B cell (primary cell): ENCODE data around the gene RAB6D. TPM values are rescaled to one million over a fixed set of nuclear protein-coding genes. Genes with fewer than 3 reads are reported as not detected.
"Not testable (repeated sequence)": the region's sequence is repeated elsewhere in the genome, so short reads cannot be mapped to it uniquely, and the experiment has no call there.

ENCODE experiments used
- ATAC-seq: fragments of 200-7000 bp; cut with Tn5 transposase; one replicate; pipeline ENCODE4 v1.10.0; 2021; ENCODE audit warnings: low read depth, mild to moderate bottlenecking, moderate number of reproducible peaks, moderate library complexity
- CTCF ChIA-PET: fragments of 350-600 bp; sonication (Branson Sonifier 250); formaldehyde crosslinking; loops from one replicate; lab custom pipeline; 2021; ENCODE audit warnings: antibody characterized with exemption, inconsistent platforms; lab: Charles Lee
- POLR2A ChIA-PET: fragments of 350-600 bp; sonication (Branson Sonifier 250); formaldehyde crosslinking; loops from one replicate; lab custom pipeline; 2021; ENCODE audit warnings: antibody characterized with exemption; lab: Charles Lee
- DNase-seq: peaks from one replicate; pipeline ENCODE4 v3.0.0; 2013
- H2AFZ ChIP-seq: 2 replicates; pipeline ENCODE4 v1.6.1; 2012; ENCODE audit warnings: mild to moderate bottlenecking, low read depth, low read length; ENCODE audit not compliant: insufficient read depth, poor library complexity, severe bottlenecking
- H3K27ac ChIP-seq, 2 donors: 1 replicate in 1 of 2; 2 replicates in 1 of 2; pipeline ENCODE4 v1.5.1; 2012 to 2013; ENCODE audit warnings: low read length in 2 of 2, mild to moderate bottlenecking in 2 of 2, moderate library complexity in 1 of 2
- H3K27me3 ChIP-seq, 4 experiments: fragments of 200-600 bp in 1 of 4; sonication (generic) in 1 of 4; replicated peaks in 1 of 4; 1 replicate in 2 of 4; 2 replicates in 2 of 4; pipeline versions ENCODE4 v1.6.1 to v1.7.0; 2013 to 2016; ENCODE audit warnings: low read length in 3 of 4, mild to moderate bottlenecking in 2 of 4, mixed read lengths in 1 of 4, moderate library complexity in 1 of 4; ENCODE audit not compliant: insufficient read depth in 4 of 4, control insufficient read depth in 3 of 4; ENCODE audit errors: control extremely low read depth in 1 of 4
- H3K36me3 ChIP-seq, 2 experiments: replicated peaks in 1 of 2; 1 replicate in 1 of 2; 2 replicates in 1 of 2; pipeline versions ENCODE4 v1.6.1 to v1.7.1; 2013; ENCODE audit warnings: low read length in 1 of 2; ENCODE audit not compliant: insufficient read depth in 2 of 2, control insufficient read depth in 1 of 2; ENCODE audit errors: control extremely low read depth in 1 of 2, extremely low read depth in 1 of 2
- H3K4me1 ChIP-seq, 2 donors: fragments of 200-600 bp in 1 of 2; sonication (generic) in 1 of 2; 1 replicate in 1 of 2; 2 replicates in 1 of 2; pipeline versions ENCODE4 v1.5.1 to v1.6.1; 2013 to 2017; ENCODE audit warnings: low read length in 2 of 2; ENCODE audit not compliant: control insufficient read depth in 2 of 2, insufficient read depth in 2 of 2
- H3K4me2 ChIP-seq: replicated peaks from 2 replicates; pipeline ENCODE3; 2012; ENCODE audit warnings: mild to moderate bottlenecking, low read depth, low read length; ENCODE audit not compliant: poor library complexity, severe bottlenecking
- H3K4me3 ChIP-seq, 5 experiments: fragments of 200-600 bp in 1 of 5; sonication (generic) in 1 of 5; 1 replicate in 3 of 5; 2 replicates in 2 of 5; pipeline versions ENCODE4 v1.5.1 to v1.7.0; 2011 to 2016; ENCODE audit warnings: low read length in 4 of 5, mild to moderate bottlenecking in 4 of 5, low read depth in 2 of 5, control low read depth in 1 of 5, moderate library complexity in 1 of 5; ENCODE audit not compliant: insufficient read depth in 1 of 5; ENCODE audit errors: control extremely low read depth in 1 of 5, extremely low read depth in 1 of 5
- H3K79me2 ChIP-seq: fragments of 200-600 bp; sonication (generic); one replicate; pipeline ENCODE4 v1.6.0; 2016; ENCODE audit warnings: low read length; ENCODE audit not compliant: control insufficient read depth, insufficient read depth
- H3K9ac ChIP-seq: fragments of 200-600 bp; sonication (generic); 2 replicates; pipeline ENCODE4 v1.6.1; 2017; ENCODE audit warnings: mild to moderate bottlenecking, low read length, moderate library complexity
- H3K9me3 ChIP-seq, 3 donors: one replicate each; pipeline versions ENCODE4 v1.6.1 to v1.7.1; 2013; ENCODE audit warnings: low read length in 2 of 3; ENCODE audit not compliant: control insufficient read depth in 2 of 3, insufficient read depth in 1 of 3; ENCODE audit errors: control extremely low read depth in 1 of 3
- H4K20me1 ChIP-seq: 2 replicates; pipeline ENCODE4 v1.6.0; 2012; ENCODE audit warnings: mild to moderate bottlenecking, low read length; ENCODE audit not compliant: insufficient read depth, control insufficient read depth, poor library complexity, severe bottlenecking
- H3K27ac Mint-ChIP-seq: one replicate; pipeline ENCODE4 v1.8.0; 2021; ENCODE audit warnings: mixed read lengths
- H3K27me3 Mint-ChIP-seq: one replicate; pipeline ENCODE4 v1.8.0; 2021; ENCODE audit warnings: mixed read lengths
- H3K4me1 Mint-ChIP-seq: one replicate; pipeline ENCODE4 v1.8.0; 2021; ENCODE audit warnings: mixed read lengths
- H3K4me3 Mint-ChIP-seq: one replicate; pipeline ENCODE4 v1.8.0; 2021; ENCODE audit warnings: mixed read lengths
- H3K9me3 Mint-ChIP-seq: one replicate; pipeline ENCODE4 v1.8.0; 2022; ENCODE audit warnings: mixed read lengths; ENCODE audit not compliant: insufficient read depth
- CTCF ChIP-seq: fragments of 200-600 bp; IDR thresholded peaks from one replicate; pipeline ENCODE4 v1.8.0; 2022; ENCODE audit warnings: antibody characterized with exemption, mild to moderate bottlenecking
- EZH2 ChIP-seq: IDR thresholded peaks from 2 replicates; pipeline ENCODE4 v1.6.1; 2012; ENCODE audit warnings: borderline replicate concordance, low read depth, mild to moderate bottlenecking, moderate library complexity, low read length; ENCODE audit not compliant: insufficient read depth, poor library complexity, severe bottlenecking
- WGBS: methylation state at CpG from one replicate; pipeline ENCODE4 v1.1.5; 2013; ENCODE audit warnings: missing lambda C conversion rate; ENCODE audit not compliant: insufficient coverage; 5-methylcytosine and 5-hydroxymethylcytosine counted together
- intact Hi-C: fragments of 100-400 bp; cut with micrococcal nuclease; formaldehyde crosslinking; loops from one replicate; pipeline ENCODE4 v1.10.0; 2022
- polyA plus RNA-seq: library from polyadenylated mRNA; depleted of rRNA; stranded (reverse); fragments of >200 nt; gene quantifications from 2 replicates; pipeline ENCODE4 v1.2.3, GENCODE V29; 2012
- total RNA-seq, 2 donors: library from RNA; stranded (reverse); fragments of 120-200 nt in 1 of 2; gene quantifications; 1 replicate in 1 of 2; 2 replicates in 1 of 2; pipeline versions ENCODE4 v1.2.3 to v1.2.4, GENCODE V29; 2013 to 2022

The RAB6D gene
- total and polyA plus RNA-seq, 2 donors (not counting 1 experiment from before 2014, with no cell fraction given), result not detected

DNA sequence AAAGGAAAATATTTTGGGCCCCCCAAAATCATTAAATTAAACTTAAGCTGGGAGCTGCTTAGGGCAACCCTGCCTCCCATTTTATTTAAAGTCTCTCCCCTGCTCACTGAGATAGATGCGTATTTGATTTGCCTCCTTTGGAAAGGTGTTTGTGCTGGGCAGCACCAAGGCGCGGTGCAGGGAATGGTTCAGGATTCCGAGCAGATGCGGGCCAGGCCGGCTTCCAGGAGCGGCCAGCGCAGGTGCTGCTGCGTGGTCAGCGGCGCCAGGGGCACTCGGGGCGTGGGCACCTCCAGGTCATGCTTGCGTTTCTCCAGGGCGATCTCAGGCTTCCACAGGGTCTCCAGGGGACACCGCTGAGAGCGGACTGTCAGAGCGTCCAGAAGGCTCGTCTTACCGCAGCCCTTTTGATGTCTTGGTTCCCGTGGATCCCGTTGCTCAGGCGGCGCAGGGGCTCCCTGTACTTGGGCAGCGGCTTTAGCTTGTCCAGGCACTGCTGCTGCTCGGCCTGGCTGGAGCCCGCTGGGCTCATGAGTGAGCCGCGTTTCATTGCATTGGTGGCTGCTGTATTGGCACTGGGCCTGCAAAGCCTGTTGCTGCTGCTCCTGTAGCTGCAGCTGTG, 31.2 kb upstream of the RAB6D start:
- CTCF ChIA-PET, ATAC-seq, H3K4me2 ChIP-seq, H3K9ac ChIP-seq, DNase-seq, H3K4me3 ChIP-seq, H3K4me1 Mint-ChIP-seq, H4K20me1 ChIP-seq, H3K4me3 Mint-ChIP-seq, POLR2A ChIA-PET, H3K4me1 ChIP-seq, intact Hi-C loops, H3K36me3 ChIP-seq, H3K27ac ChIP-seq, H3K27ac Mint-ChIP-seq, H2AFZ ChIP-seq, H3K79me2 ChIP-seq, H3K27me3 ChIP-seq, H3K9me3 Mint-ChIP-seq, H3K9me3 ChIP-seq: not testable (repeated sequence)
- H3K27me3 Mint-ChIP-seq, result peaks cover 17% of the 10 kb centered on the region
- WGBS, result 80% methylated on average over 28 of the region's 29 CpGs

DNA sequence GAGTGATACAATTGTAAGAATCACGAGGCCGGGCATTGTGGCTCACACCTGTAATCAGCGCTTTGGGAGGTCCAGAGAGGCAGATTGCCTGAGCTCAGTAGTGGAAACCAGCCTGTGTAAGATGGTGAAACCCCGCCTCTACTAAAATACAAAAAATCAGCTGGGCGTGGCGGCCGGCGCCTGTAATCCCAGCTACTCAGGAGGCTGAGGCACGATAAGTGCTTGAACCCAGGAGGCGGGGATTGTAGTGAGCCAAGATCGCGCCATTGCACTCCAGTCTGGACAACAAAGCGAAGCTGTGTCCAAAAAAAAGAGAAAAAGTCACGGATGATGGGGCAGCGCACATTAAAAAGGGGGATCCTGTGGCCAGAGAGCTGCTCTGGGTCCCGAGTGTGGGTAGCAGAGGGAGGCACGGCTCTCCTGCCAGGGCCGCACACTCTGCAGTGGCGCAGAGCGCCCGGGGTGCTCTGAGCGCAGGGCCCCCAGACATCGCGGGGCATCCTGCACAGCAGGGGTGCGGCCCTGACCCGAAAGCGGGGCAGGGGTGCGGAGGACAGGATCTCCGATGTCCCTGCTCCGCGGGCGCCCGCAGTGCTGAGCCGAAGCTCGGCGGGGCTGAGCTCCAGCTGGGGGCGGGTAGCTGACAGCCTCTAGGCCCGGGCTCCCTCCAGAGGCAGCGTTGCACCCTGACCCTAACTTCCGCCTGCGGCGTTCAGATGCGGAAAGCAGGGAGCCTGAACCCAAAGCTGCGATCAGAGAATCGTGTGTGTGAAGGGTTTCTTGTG, 30.4 kb upstream of the RAB6D start:
- no peaks in the 10 kb centered on the region for H3K4me1 ChIP-seq
- H3K79me2 ChIP-seq, result no peaks in the 10 kb centered on the region
- H4K20me1 ChIP-seq, result no peaks in the 10 kb centered on the region
- Mint-ChIP-seq H3K9me3 (no peaks in the 10 kb centered on the region), H3K4me3 (no peak overlapping the region), H3K27me3 (peaks cover 21% of the 10 kb centered on the region), H3K27ac (no peak overlapping the region), H3K4me1 (no peaks in the 10 kb centered on the region)
- no peak for DNase-seq
- H2AFZ ChIP-seq, result no peak overlapping the region
- TF ChIP-seq CTCF (no peak), EZH2 (no peak)
- intact Hi-C loops, result no loop called here
- no peaks in the 10 kb centered on the region for H3K9me3 ChIP-seq
- 47% methylated on average over 43 of the region's 45 CpGs for WGBS
- H3K4me2 ChIP-seq, result no peak overlapping the region
- POLR2A ChIA-PET, result no interaction called here
- H3K36me3 ChIP-seq, result no peaks in the 10 kb centered on the region
- no peak overlapping the region for H3K27ac ChIP-seq
- CTCF ChIA-PET, result no interaction called here
- no peak overlapping the region for H3K9ac ChIP-seq
- no peak for ATAC-seq
- no peak overlapping the region for H3K4me3 ChIP-seq
- peaks cover 0 to 2% (median 0%) of the 10 kb centered on the region in 4 experiments for H3K27me3 ChIP-seq

DNA sequence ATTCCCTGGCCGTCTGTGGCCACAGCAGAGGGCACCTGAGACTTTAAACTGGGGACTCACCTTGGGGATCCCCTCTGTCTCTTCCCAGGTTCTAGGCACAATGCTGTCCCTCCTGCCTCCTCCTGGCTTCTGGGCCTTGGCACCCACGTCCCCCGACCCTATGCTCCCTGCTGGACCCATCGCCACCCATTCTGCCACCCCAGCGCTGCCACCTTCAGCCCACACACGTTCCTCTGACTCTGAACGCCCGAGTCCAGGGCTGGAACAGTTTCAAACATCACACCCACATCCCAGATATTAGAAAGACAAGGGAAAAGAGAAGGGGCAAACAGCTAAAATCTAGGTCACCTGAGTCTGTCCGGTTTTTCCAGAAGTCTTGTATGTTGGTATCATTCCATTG, 28.0 kb upstream of the RAB6D start:
- H3K36me3 ChIP-seq, H3K4me1 Mint-ChIP-seq, H3K9me3 Mint-ChIP-seq, H3K9ac ChIP-seq, H3K27me3 ChIP-seq, H3K79me2 ChIP-seq, ATAC-seq, H3K4me1 ChIP-seq, H3K4me3 Mint-ChIP-seq, H3K4me2 ChIP-seq, H3K27ac ChIP-seq, H3K9me3 ChIP-seq, H4K20me1 ChIP-seq, H2AFZ ChIP-seq, intact Hi-C loops, DNase-seq, CTCF ChIA-PET, POLR2A ChIA-PET, H3K27ac Mint-ChIP-seq, H3K4me3 ChIP-seq: not testable (repeated sequence)
- peaks cover 26% of the 10 kb centered on the region for H3K27me3 Mint-ChIP-seq
- 68% methylated on average over 3 of the region's 9 CpGs for WGBS
